GM12875 (cell line): ENCODE measurements around the gene MTFR1L.

Experiments
- H3K4me3 ChIP-seq: one replicate; pipeline ENCODE4 v1.5.1; 2011; ENCODE audit warnings: low read depth, low read length, control low read depth
- CTCF ChIP-seq: IDR thresholded peaks from 2 replicates; pipeline ENCODE4 v1.5.1; 2011; ENCODE audit warnings: low read depth, mild to moderate bottlenecking, control low read depth, inconsistent platforms, low read length, moderate library complexity, borderline replicate concordance; ENCODE audit not compliant: insufficient read depth

The MTFR1L gene

GRCh38 chr1:25843483-25843882 lies 23.7 kb downstream of the MTFR1L start:
- no peak overlapping the region for H3K4me3 ChIP-seq
- TF ChIP-seq CTCF, result no peak

- TF ChIP-seq CTCF, result no peak
- no peak overlapping the region for H3K4me3 ChIP-seq
Measured at GRCh38 chr1:25844536-25845337, 25.0 kb downstream of the MTFR1L start.

GRCh38 chr1:25845664-25846063 lies 25.9 kb downstream of the MTFR1L start:
- TF ChIP-seq CTCF, result no peak
- H3K4me3 ChIP-seq, result no peak overlapping the region

GRCh38 chr1:25847929-25848328 lies 28.2 kb downstream of the MTFR1L start:
- H3K4me3 ChIP-seq, result no peak overlapping the region
- no peak for TF ChIP-seq CTCF

- H3K4me3 ChIP-seq, result no peak overlapping the region
- TF ChIP-seq CTCF, result no peak
Measured at GRCh38 chr1:25848531-25848930, 28.8 kb downstream of the MTFR1L start.

- no peak overlapping the region for H3K4me3 ChIP-seq
- TF ChIP-seq CTCF, result no peak
Measured at GRCh38 chr1:25854554-25854953, 34.8 kb downstream of the MTFR1L start.

GRCh38 chr1:25856856-25857255 lies 37.1 kb downstream of the MTFR1L start:
- TF ChIP-seq CTCF, result no peak
- H3K4me3 ChIP-seq, result no peak overlapping the region
